ENCODE data around the gene C12orf75. TPM values are rescaled to one million over a fixed set of nuclear protein-coding genes. Genes with fewer than 3 reads are reported as not detected.

The C12orf75 gene
- total RNA-seq, 2 donors from 2014 or later = 2.1 to 2.7 TPM

- DNase-seq (ENCODE audit: low spot score) = no peak
- Histone ChIP-seq H3K27me3 (no peaks in the 10 kb centered on the region), H3K36me3 (no peaks in the 10 kb centered on the region), H3K27ac (no peak overlapping the region), H3K4me1 (no peaks in the 10 kb centered on the region), H3K9me3 (no peaks in the 10 kb centered on the region), H3K4me3 (no peak overlapping the region)
- no peak for TF ChIP-seq CTCF (IDR thresholded peaks at IDR 0.05)
Observed at GRCh38 chr12:105419606-105420005, 89.1 kb downstream of the C12orf75 start.

GRCh38 chr12:105420046-105420445, 89.6 kb downstream of the C12orf75 start:
- Histone ChIP-seq H3K27me3 (no peaks in the 10 kb centered on the region), H3K4me3 (no peak overlapping the region), H3K27ac (no peak overlapping the region), H3K36me3 (no peaks in the 10 kb centered on the region), H3K9me3 (no peaks in the 10 kb centered on the region), H3K4me1 (no peaks in the 10 kb centered on the region)
- no peak for TF ChIP-seq CTCF (IDR thresholded peaks at IDR 0.05)
- no peak for DNase-seq (ENCODE audit: low spot score)

GRCh38 chr12:105420659-105421240, 90.3 kb downstream of the C12orf75 start:
- H3K27me3 ChIP-seq = no peaks in the 10 kb centered on the region
- DNase-seq (ENCODE audit: low spot score) = peak; percentile 83
- no peaks in the 10 kb centered on the region for H3K4me1 ChIP-seq
- peak; percentile 81 to 90 for TF ChIP-seq CTCF (IDR thresholded peaks at IDR 0.05)
- H3K9me3 ChIP-seq = no peaks in the 10 kb centered on the region
- H3K27ac ChIP-seq = no peak overlapping the region
- no peaks in the 10 kb centered on the region for H3K36me3 ChIP-seq
- H3K4me3 ChIP-seq = no peak overlapping the region

Other genes with a start within 250 kb of the C12orf75 start
- gene ALDH1L2, start 246.2 kb upstream of the C12orf75 start, total RNA-seq = 1 to 10 TPM; 1.2 to 2.5 TPM
- 10 to 100 TPM; 19.5 to 23.8 TPM for gene WASHC4, start 223.0 kb upstream of the C12orf75 start, total RNA-seq
- gene APPL2, start 94.5 kb upstream of the C12orf75 start, total RNA-seq = 10 to 100 TPM; 13.1 to 30.3 TPM